HG03378 (cell line): ENCODE measurements around the gene CXXC5.

Experiments used
- ATAC-seq: cut with Tn5 transposase; IDR thresholded peaks from one replicate; pipeline ENCODE4 v1.9.1; 2021; ENCODE audit warnings: mild to moderate bottlenecking, moderate library complexity; ENCODE audit not compliant: unreplicated experiment

CXXC5 gene

DNA sequence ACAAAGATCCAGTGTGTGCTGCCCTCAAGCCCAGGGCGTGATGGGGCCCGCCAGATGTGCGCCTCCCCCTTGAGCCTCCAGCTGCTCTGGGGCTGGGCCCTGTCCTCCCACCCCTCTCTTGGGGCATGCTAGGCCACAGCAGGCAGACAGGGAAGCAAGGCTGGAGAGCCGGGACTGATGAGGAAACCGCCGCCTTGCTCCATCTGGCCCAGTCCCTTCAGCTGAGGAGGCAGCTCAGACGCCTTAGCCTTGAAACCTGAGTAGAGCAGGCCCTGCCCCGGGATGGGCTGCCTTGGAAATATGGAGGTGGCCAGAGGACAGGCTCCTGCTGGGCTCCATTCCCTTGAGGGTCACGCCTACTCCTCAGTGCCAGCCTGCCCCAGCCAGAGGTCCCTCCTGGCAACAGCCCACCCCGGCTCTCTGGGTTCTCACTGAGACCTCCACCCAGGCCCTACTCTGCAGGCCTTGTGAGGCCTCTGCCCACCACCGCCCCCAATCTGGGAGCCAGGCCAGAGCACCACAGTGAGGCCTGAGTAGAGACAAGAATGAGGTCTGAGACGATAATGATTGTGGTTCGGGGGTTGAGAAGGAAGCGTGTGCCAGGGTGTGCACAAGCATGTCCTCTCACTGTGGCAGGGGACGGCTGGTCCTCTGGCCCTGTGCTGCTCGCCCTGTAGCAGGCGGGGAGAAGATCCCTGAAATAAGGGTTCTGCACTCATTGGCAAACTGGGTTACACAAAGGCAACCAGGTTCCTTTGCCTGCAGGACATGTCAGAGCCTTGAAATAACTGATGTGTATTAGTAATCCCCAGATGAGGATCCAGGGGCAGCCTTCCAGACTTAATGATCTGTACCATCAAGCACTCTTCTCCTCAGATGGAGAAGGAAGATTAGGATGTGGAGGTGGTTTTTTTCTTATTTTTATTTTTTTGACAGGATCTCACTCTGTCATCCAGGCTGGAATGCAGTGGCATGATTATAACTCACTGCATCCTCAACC is 30.9 kb downstream of the CXXC5 start:
- ATAC-seq = no peak

DNA sequence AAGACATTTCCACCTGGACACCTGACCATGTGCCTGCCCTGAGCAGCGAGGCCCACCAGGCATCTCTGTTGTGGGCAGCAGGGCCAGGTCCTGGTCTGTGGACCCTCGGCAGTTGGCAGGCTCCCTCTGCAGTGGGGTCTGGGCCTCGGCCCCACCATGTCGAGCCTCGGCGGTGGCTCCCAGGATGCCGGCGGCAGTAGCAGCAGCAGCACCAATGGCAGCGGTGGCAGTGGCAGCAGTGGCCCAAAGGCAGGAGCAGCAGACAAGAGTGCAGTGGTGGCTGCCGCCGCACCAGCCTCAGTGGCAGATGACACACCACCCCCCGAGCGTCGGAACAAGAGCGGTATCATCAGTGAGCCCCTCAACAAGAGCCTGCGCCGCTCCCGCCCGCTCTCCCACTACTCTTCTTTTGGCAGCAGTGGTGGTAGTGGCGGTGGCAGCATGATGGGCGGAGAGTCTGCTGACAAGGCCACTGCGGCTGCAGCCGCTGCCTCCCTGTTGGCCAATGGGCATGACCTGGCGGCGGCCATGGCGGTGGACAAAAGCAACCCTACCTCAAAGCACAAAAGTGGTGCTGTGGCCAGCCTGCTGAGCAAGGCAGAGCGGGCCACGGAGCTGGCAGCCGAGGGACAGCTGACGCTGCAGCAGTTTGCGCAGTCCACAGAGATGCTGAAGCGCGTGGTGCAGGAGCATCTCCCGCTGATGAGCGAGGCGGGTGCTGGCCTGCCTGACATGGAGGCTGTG is 32.4 kb downstream of the CXXC5 start:
- ATAC-seq = no peak

DNA sequence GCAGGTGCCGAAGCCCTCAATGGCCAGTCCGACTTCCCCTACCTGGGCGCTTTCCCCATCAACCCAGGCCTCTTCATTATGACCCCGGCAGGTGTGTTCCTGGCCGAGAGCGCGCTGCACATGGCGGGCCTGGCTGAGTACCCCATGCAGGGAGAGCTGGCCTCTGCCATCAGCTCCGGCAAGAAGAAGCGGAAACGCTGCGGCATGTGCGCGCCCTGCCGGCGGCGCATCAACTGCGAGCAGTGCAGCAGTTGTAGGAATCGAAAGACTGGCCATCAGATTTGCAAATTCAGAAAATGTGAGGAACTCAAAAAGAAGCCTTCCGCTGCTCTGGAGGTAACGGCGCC is 32.9 kb downstream of the CXXC5 start:
- ATAC-seq = no peak

DNA sequence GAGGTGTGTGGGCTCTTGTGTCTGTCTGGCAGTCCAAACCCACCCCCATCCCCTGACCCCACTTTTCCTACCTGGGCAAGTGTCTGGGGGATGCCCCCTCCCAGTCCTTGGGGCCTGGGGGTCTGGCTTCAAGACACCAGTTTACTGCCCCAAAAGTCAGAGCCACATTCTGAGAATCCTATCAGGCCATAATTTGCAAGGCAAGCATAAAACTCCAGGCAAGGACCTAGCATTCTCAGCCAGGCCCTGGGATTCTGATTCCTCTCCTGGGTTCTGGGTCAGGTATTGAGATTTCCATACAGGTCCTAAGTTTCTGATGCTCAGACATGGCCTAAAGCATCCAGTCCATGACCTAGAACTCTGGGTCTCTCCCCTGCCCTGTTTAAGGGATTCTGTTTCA is 33.3 kb downstream of the CXXC5 start:
- ATAC-seq = no peak

DNA sequence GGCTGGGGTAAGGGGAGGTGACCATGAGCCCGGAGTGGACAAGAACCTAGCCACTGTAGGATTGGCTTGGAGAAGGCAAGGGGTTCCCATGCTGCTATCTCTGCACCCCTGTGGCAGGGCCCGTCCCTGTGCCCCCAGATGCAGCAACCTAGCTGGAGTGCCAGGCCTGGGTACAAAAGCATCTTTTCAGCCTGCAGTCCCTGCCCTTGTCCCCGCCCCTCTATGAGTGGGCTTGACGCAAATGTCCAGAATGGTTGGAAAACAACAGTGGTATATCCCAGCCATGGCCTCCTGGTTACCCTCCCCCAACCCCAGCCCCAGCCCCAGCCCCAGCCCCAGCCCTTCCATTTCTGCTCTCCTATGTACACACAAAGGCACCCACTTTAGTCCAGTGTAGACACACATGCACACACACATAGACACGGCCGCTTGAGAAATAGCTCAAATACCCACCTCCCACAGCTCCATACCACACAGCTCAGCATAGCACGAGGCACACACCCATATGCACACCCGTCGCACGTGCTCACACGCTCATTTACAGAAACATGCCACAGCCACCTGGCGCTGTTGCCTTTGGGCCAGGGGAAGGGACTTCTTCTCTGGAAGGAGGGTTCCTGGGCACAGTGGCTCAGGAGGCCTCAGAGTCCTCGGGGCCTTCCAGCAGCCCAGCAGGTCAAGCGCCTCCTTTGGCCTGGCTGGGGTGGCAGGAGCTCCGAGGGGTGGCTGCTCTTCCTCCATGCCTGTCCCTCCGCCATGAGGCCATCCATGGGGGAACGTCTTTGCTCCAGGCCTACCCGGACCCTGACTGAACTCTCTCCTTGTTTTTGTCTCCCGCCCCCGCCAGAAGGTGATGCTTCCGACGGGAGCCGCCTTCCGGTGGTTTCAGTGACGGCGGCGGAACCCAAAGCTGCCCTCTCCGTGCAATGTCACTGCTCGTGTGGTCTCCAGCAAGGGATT is 34.1 kb downstream of the CXXC5 start:
- ATAC-seq = no peak

DNA sequence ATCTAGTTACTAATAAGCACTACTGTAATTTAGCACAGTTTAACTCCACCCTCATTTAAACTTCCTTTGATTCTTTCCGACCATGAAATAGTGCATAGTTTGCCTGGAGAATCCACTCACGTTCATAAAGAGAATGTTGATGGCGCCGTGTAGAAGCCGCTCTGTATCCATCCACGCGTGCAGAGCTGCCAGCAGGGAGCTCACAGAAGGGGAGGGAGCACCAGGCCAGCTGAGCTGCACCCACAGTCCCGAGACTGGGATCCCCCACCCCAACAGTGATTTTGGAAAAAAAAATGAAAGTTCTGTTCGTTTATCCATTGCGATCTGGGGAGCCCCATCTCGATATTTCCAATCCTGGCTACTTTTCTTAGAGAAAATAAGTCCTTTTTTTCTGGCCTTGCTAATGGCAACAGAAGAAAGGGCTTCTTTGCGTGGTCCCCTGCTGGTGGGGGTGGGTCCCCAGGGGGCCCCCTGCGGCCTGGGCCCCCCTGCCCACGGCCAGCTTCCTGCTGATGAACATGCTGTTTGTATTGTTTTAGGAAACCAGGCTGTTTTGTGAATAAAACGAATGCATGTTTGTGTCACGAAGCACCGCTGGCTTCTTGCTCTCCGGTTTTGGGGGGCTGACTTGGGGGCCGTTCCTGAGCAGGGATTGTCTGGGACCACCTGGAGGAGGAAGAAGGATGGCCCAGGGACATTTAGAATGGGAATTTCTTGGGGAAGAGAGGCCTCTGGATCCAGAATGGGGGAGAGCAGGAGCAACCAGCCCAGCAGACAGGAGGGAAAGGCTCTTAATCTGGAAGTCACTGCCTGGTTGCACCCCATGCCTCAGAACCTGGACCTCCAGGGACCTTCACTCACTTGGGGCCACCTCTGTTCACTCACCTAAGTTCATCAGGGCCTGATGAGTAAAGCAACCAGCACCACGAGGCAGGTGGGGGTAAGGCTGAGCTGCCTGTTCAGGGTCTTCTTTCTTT is 35.4 kb downstream of the CXXC5 start:
- ATAC-seq = no peak

DNA sequence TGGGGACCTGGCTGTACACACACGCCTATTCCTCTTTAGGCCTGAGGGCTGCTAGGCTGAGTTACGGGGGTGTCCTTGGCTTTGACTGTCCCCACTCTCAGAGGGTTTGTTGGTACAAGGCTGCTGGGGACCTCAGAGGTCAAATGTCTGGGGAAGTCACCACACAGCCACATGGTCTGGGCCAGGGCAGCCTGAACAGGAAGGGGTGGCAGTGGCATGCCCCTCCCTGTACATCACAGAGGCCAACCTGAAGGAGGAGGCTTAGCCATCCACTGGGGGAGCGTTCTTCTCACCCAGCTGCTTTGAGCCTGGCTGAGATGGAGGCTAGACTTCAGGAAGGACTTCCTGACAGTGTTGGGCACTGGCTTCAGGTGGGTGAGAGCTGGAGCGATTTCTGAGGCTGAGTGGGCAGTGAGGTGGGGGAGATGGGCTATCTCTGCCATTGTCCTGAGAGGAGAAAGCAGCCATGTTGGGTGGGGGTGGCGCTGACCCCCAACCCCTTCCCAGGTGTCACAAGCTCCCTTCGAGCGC is 36.3 kb downstream of the CXXC5 start:
- no peak for ATAC-seq

DNA sequence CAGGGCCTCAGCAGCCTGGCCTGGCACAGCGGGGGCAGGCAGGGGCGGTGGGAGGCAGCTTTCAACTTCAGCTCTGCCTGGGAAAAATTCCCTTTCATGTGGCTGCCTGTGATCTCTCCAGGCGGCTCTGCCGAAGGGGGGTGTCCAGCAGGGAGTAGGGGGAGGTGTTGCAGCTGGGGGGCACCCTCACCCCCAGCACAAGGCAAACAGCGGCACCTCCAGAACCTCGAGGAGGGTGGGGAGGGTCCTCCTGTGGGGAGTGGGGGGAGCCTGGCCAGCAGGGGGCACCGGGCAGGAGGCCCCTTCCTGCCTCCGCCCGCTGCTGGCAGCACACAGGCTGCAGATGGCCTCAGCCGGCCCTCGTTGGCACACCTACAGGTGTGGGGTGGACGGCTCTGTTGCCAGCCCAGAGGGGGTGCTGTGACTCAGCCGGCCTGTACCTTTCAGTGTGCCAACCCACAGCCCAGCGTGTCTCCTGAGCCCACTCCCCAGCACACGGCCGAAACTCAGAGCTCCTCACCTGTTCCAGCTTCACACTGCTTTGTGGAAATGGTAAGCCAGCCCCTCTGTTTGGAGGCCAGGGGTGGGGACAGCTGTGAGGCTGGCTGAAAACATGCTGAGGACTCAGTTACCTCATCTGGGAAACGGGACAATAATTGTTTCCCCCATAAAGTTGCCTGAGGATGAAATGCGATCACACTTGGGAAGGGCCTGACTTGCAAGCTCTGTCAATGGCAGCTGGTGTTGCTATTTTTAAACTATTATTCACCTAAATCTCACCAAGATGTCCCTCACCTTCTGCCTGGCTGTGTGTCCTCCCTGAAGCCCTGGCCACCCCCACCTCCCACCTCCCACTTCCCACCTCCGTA is 37.0 kb downstream of the CXXC5 start:
- no peak for ATAC-seq

DNA sequence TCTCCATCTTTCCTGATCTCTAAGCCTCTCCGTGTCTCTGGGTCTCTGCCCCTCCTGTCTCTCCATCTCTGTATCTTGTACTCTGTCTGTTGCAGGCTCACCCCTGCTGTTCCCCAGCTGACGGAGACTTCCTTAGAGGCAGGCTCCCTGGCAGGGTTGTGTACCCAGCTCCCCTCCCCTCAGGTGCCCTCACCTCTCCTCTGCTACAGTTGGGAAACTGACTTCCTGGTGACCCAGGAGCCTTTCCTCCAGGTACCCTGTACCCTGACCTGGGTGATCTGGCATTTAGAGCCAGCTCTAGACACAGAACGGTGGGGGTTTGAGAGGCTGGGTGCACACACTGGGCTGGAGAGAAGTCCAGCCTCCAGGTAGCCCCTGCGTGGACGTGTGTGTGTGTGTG is 37.7 kb downstream of the CXXC5 start:
- ATAC-seq = no peak

DNA sequence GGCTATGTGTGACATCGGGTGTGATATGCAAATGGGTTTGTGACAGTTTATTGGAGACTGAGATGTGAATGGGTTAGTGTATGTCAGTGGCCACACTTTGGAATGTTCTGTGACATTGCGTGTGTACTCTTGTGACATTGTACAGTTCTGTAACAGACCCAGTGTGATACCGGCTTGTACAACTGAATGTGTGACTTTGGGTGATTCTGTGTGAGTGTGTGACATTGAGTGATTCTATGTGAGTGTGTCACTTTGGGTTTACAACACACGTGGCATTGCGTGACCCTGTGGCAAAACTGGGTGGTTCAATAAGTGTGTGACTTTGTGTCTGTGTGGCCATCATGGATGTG is 38.2 kb downstream of the CXXC5 start:
- no peak for ATAC-seq

DNA sequence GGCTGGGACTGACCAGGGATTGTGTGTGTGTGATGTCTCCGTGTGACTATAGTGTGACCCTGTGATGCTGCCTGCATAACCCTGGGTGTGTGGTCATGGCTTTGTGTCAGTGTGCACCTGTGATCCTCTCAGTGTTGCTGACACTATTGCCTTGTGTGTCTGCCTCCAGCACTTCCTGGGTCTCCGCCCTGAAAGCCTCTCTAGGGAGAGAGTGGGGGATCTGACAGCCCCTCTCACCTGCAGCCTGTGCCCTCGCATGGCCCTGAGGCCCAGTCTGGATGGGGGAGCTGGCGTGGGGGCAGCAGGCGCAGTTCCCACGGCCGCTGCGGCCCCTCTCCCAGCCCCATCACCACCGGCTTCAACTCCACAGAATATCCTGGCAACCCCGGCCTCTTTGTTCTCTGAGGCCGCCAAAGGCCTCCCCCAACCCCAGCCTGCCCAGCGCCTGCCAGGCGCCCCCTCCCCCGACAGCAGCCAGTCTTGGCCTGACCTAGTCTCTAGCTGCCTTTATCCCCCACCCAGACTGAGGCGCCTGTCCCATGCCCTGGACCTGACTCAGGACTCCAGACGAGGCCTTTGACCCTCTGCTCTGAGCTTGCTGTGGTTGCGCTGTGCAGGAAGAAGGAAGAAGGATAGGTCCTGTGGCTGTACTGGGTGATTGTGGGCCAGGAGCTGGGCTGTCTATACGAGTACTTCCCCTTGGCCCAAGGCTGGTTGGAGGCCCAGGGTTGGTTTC is 38.7 kb downstream of the CXXC5 start:
- no peak for ATAC-seq

DNA sequence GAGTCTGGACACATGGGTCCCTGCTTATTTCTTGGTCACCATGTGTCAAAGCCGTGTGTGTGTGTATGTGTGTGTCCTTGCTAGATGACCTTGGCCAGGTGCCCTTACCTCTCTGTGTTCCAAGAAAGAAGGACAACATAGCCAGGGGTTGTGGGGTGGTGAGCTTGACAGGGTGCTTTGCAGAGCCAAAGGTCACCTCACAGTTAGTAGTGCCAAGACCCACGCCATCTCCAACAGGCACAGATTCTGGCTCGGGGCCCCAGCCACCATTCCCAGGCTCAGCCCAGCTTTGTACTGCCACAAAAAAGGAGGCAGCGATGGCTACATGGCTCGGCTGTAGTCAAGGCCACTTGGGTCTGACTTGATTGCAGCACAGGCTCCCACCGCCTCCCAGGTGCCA is 39.5 kb downstream of the CXXC5 start:
- ATAC-seq = no peak

DNA sequence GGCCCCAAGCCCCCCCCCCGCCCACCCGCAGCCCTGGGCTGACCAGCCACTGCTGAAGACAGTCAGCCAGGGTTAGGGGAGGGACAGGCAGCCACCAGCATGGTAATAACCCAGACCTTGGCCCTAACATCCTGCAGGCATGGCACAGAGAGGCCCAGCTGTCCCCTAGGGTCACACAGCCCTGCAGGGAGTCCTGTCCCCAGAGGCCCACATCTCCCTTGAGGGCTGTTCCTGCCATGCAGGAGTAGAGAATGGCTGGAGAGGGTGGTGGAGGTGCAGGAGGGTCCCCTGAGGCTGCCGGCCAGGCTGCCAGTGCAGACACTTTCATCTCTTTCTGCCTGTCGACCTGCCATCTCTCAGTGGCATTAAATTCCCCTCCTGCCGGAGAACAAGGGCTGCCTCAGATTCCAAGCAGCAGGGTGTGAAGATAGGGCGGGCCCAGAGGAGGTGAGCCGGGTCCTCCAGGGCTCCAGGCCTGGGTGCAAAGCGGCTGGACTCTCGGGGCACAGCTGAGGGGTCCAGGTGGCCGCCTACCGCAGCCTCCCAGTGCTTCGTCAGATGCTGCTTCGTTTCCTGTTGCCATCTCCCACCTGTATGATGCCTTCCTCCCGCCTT is 40.0 kb downstream of the CXXC5 start:
- ATAC-seq = no peak

DNA sequence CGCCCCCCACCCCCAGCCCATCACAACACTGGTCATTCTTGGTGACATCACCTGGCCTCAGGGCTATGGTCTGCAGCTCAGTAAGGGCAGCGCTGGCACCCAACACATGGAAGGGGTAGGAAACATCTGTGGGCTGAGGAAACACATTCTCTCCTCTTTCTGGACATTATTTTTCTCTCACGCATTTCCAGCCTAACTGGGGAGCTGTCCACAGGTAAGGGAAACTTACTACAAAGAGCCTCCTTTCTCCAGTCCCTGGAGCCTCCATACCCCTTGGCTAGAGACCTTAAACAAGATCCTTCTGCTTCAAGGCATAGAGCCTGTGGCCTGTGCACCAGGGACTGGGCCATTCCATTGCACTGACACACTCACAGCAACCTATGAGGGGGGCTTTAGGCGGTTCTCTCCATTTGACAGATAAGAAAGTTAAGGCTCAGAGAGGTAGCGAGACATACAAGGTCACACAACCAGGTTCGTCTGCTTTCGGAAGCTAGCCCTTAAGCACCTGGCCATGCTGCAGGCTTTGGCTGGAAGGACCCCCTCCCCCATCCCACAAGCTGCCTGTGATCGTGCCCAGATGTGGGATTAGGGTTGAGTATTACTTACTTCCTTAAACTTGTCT is 40.7 kb downstream of the CXXC5 start:
- no peak for ATAC-seq

DNA sequence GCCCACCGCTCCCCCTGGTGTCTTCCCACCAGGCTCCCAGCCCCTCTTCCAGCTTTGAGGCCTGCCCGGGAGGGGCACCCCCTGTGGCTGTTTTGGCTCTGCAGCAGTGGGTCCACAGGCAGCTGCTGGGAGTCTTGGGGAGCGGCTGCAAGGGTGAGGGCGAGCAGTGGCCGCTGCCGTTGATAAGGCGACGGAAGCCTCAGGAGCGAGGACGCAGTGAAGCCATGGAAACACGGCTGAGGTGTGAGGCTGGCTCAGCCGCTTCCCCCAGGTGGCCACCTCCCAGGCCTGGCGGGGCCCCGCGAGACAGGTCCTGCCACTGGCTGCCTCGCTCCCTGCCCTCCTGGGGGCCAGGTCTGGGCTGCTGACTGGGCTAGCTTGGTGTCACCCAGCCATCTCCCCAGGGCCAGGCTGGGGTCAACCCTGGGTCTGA is 41.5 kb downstream of the CXXC5 start:
- ATAC-seq = no peak

DNA sequence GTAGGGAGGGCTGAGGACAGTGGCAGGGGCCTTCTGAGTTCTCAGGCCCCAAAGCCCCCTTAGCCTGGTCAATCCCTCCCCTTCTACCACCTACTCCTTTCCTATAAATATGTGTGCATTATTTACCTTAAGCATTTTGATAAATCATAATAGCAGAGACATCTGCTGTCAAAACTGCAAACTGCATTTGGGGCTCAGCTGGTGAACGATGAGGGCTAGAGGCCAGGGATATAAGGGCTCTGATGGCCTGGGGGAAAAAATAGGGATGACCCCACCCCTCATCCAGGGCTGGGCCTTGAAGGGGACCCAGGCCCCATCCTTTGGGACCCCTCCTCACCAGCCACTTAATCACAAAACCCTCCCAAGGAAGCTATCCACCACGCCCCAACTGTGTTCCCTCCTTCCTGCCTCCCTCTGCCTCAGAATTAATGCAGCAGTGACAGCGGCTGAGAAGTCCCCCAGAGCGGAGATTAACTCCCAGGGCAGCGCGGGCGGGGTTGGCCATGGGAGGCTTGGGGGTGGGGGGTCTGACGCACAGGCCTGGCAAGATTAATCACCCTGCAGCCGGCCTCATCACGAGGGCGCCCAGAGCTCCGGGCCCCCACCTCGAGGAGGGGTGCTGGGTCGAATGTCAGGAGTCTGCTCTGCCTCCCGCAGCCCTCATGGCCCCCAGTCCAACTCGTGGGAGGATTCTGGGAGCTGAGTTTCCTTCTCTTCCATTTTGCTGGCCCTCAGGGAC is 42.1 kb downstream of the CXXC5 start:
- no peak for ATAC-seq
